Activated CD4-positive, CD25-positive, alpha-beta regulatory T cell (primary cell): ENCODE measurements around the gene ZBTB39.
"Not testable (repeated sequence)": the region's sequence is repeated elsewhere in the genome, so short reads cannot be mapped to it uniquely, and the experiment has no call there.

Experiments used
- DNase-seq, 4 experiments: peaks; one replicate each; lab custom pipeline; 2025; lab: John Stamatoyannopoulos, UW

ZBTB39 gene

GRCh38 chr12:57001448-57001906 lies 4.9 kb downstream of the ZBTB39 start:
- DNase-seq, result peak; percentile 42 to 59 (median 51)

- no peak for DNase-seq
Measured at GRCh38 chr12:57000393-57000792, 6.0 kb downstream of the ZBTB39 start.

- DNase-seq, result no peak
Measured at GRCh38 chr12:56999456-56999855, 6.9 kb downstream of the ZBTB39 start.

GRCh38 chr12:56998981-56999380 lies 7.4 kb downstream of the ZBTB39 start:
- peak in 2 of 4 experiments; percentile 16 to 31 for DNase-seq

GRCh38 chr12:56998316-56998715 lies 8.0 kb downstream of the ZBTB39 start:
- no peak for DNase-seq

- DNase-seq, result no peak
Measured at GRCh38 chr12:56996793-56997545, 9.4 kb downstream of the ZBTB39 start.

GRCh38 chr12:56995930-56996496 lies 10.3 kb downstream of the ZBTB39 start:
- no peak for DNase-seq

GRCh38 chr12:56995201-56995929 lies 11.0 kb downstream of the ZBTB39 start:
- no peak for DNase-seq

GRCh38 chr12:56994231-56994746 lies 12.1 kb downstream of the ZBTB39 start:
- no peak for DNase-seq

- no peak for DNase-seq
Measured at GRCh38 chr12:56993346-56993745, 13.0 kb downstream of the ZBTB39 start.

- DNase-seq, result no peak
Measured at GRCh38 chr12:56991319-56992246, 14.8 kb downstream of the ZBTB39 start.

- DNase-seq, result no peak
Measured at GRCh38 chr12:56990648-56991318, 15.6 kb downstream of the ZBTB39 start.

GRCh38 chr12:56989861-56990610 lies 16.3 kb downstream of the ZBTB39 start:
- no peak for DNase-seq

- no peak for DNase-seq
Measured at GRCh38 chr12:56988207-56988739, 18.1 kb downstream of the ZBTB39 start.

GRCh38 chr12:56987551-56988053 lies 18.7 kb downstream of the ZBTB39 start:
- DNase-seq, result peak; percentile 43 to 65 (median 50)

- DNase-seq, result no peak
Measured at GRCh38 chr12:56987011-56987410, 19.3 kb downstream of the ZBTB39 start.

GRCh38 chr12:56985714-56986113 lies 20.6 kb downstream of the ZBTB39 start:
- DNase-seq, result not testable (repeated sequence)

- no peak for DNase-seq
Measured at GRCh38 chr12:56983386-56983785, 23.0 kb downstream of the ZBTB39 start.

GRCh38 chr12:56982578-56983236 lies 23.6 kb downstream of the ZBTB39 start:
- not testable (repeated sequence) for DNase-seq
